CMK (cell line): ENCODE results near the gene TBP.

Source experiments
- DNase-seq: peaks from one replicate; pipeline ENCODE4 v3.0.0-alpha.2; 2010; ENCODE audit warnings: low read depth

TBP gene

GRCh38 chr6:170535004-170535403 lies 19.2 kb upstream of the TBP start:
- no peak for DNase-seq

GRCh38 chr6:170536671-170537070 lies 17.5 kb upstream of the TBP start:
- no peak for DNase-seq

DNA sequence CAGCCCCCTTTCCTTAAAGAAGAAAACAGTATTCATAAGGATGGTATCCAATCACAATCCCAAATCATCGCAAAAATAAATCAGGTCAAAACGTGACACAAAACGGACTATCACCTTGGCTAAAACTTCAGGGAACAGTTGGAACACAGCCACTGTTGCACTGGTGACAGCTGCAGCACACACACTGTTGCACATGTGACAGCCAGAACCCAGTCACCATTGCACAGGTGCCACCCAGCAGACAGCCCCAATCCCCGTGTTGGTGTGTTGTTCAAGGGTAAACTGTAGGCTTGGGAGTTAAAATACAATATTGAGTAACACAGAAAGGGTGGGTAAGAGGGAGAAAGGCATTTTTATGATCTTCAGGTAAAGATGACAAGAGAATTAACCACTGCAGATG lies 16.8 kb upstream of the TBP start:
- DNase-seq, result no peak

DNA sequence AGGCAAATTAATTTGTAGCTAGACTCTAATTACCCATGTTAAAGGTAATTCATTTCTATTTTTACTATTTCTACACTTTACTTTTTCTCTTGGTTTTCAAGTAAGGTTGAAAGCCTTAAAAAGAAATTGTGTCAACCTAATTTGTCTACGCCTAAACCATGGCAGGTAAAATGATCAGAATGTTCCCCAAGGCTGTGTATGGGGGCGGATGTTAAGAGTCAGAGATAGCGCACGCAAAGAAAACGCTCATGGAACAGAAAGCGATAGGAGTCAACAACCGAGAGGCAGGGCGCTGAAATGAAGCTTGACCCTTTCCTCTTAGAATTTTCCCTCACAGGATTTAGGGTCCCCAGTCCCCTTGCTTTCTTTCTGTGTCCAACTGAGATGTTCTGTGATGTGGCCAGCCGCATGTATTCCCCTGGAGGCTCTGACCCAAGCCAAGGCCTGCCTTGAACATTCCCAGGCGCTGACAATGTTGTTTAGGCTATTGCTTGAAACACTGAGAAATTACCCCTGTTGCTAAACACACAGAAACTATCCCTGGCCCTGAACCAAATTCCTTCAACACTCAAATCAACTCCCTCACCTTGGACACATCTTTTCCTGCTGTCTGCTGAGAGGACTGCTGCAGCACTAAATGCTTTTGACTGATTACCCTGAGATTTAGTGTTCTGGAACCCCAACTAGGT lies 12.0 kb upstream of the TBP start:
- DNase-seq, result no peak

DNA sequence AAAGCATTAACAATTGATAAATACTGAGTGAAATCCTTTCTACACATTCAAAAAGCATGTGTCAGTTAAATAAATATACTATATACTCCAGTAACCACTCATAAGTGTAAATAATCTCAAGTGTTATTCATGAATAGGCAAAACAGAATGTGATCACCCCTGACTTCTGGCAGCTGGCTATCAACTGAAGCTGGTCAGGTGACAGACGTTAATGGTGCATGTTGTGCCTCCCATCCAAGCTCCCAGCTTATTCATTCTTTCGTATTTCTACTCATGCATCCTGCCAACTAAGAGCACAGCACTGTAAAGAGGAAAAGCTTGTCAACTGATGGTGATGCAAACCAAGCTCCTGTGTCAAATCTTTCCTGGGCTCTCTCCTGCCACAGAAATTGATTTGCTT lies 8.8 kb upstream of the TBP start:
- DNase-seq, result no peak

- peak; percentile 76 for DNase-seq
Observed at GRCh38 chr6:170552765-170553533, 1.2 kb upstream of the TBP start, which contains the start of gene PSMB1. Gene PSMB1 (minus strand): TSS chr6:170553307. CDS start chr6:170553242, 65 bp downstream.

DNA sequence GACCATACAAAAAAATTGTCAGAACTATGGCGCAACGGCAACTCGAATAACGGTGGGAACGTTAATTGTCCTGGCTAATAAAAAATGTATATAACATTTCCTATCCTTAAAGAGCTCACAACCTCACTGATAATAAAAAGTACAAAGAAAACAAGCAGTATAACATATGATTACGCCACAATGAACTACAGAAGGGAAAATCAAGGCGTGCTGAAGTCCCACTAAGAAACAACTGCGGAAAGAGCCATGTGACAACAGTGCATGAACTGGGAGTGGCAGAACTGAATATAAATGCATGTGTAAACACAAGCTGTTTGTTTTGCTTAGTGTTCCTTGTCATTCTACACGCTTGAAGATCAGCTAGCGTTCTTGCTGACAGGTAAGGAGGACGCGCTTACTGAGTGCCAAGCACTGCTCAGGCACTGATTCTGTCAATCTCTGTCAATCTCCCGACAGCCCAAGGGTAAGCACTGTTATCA lies 596 bp upstream of the TBP start:
- peak; percentile 27 for DNase-seq

GRCh38 chr6:170554796-170555137 lies 598 bp downstream of the TBP start:
- DNase-seq, result no peak

DNA sequence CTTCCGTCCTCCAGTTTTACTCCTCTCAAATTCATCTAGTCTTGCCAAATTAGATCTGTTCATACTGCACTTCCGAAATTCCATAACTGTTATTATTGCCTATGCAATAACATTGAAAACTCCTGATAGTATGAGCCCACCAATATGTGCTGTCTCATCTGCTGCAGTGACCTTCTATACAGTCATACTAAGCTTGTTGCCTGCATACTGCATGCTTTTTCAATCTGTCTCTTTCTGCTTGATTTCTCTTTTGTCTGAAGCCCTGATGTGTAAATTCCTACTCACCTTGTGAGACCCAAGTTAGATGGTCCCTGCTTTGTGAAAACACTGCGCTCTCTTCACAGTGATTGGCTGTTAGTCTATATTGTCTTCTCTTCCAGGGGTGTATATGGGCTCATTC lies 1.1 kb downstream of the TBP start:
- no peak for DNase-seq

GRCh38 chr6:170561555-170561954 lies 7.4 kb downstream of the TBP start:
- DNase-seq, result no peak

DNA sequence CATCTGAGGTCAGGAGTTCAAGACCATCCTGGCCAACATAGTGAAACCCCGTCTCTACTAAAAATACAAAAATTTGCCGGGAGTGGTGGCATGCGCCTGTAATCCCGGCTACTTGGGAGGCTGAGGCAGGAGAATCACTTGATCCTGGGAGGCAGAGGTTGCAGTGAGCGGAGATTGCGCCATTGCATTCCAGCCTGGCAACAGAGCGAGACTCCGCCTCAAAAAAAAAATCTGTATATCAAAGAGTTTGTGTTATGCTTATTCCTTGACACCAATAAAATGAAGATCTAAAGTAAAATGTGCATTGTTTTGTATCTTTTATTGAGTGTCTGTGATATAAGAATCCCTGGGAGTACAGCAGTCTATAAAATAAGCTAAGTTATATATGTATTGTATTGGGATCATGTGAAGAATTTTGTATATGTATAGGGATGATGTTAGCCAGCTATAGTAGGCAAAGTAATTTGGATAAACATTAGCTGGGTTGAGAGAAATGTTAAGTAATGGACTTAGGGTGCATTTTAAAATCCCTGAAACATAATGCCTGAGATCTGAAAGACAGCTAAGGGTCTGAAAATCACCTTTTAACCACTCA lies 10.9 kb downstream of the TBP start:
- no peak for DNase-seq

- no peak for DNase-seq
Observed at GRCh38 chr6:170572704-170573466, 18.7 kb downstream of the TBP start.

GRCh38 chr6:170575250-170575649 lies 21.1 kb downstream of the TBP start:
- DNase-seq, result no peak

GRCh38 chr6:170578909-170579308 lies 24.7 kb downstream of the TBP start:
- DNase-seq, result no peak

DNA sequence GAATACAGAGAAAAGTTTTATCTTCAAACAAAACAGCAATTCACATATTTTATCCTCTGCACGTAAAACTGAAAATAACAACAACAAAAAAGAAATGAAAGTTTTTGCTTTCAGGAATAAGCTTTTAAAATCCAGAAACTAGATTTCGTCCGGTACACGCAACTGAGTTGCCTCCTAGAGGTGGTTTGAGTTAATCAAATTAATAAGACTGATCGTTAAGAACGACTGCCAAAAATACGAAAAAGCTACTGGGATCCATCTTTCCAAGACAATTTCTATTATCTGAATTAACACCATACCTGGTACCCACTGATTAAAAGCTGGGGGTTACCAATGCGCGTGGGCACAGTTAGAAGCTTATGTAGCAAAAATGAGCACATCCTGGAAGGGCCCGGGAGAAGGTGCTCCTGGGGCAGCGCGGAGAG lies 29.6 kb downstream of the TBP start:
- no peak for DNase-seq

GRCh38 chr6:170584181-170584953 lies 30.2 kb downstream of the TBP start, which contains the start of gene PDCD2:
Gene PDCD2 (minus strand): TSS chr6:170584637. CDS start chr6:170584581, 56 bp downstream.
- DNase-seq, result peak; percentile 73

- no peak for DNase-seq
Observed at GRCh38 chr6:170584954-170585498, 30.9 kb downstream of the TBP start.

DNA sequence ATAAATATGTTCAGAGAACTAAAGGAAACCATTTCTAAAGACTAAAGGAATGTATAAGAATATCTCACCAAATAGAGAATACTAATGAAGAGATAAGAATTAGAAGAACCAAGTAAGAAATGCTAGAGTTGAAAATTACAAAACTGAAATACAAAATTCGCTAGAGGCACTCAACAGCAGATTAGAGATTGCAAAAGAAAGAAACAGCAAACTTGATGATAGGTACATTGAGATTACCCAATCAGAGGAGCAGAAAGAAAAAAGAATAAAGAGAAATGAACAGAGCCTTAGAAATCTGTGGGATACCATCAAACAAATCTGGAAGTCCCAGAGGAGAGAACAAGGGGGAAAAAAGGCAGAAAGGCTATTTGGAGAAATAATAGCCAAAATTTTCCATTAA lies 36.6 kb downstream of the TBP start:
- DNase-seq, result no peak

DNA sequence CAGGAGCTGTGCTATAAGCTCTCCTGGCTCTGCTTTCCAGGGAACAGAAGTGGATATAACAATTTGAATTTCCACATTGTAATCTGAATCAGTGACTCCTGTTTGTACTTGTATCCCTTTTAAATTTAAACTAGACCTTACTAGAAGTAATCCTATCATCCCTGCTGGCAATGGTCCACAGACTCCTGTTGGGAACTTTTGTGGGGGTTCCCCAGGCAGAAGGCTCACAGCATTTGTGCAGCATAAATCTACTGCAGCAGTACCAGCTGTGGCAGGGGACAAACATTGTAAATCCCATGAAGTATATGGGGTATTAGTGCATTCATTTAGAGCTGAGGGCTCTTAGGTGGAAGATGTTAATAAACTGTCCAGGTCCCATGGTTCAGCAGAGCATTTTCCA lies 42.3 kb downstream of the TBP start:
- no peak for DNase-seq

- no peak for DNase-seq
Observed at GRCh38 chr6:170597278-170597677, 43.1 kb downstream of the TBP start.

DNA sequence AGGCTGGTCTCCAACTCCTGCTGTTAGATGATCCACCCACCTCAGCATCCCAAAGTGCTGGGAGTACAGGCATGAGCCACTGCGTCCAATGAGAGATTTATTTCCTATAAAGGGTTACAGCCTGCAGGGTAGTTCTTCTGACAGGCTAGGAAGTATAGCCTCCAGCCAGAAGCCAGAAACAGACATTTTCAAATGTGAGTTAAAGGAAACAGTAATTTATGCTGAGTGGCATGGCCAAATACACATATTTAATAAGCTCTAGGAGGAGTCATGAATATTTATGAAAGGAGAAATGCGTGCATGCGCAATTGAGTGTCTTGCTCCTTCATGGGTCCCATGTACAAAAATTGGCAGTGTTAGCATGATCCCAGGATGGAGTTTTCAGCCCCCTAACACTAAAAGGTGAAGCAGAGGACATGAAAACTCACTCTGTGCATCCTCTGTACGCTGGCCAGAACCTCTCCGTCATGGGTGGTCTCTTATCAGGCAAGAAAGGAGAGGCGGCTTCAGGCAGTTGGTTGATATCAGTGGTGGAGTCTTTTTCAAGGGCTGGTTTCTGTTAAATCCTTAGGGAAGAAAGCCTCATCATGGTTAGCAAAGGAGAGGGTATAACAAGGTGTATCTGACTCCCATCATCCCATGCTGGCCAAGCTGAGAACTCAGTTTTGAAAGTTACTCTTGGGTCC lies 51.5 kb downstream of the TBP start:
- no peak for DNase-seq
